ENCODE measurements around the gene KANK4.

DNA sequence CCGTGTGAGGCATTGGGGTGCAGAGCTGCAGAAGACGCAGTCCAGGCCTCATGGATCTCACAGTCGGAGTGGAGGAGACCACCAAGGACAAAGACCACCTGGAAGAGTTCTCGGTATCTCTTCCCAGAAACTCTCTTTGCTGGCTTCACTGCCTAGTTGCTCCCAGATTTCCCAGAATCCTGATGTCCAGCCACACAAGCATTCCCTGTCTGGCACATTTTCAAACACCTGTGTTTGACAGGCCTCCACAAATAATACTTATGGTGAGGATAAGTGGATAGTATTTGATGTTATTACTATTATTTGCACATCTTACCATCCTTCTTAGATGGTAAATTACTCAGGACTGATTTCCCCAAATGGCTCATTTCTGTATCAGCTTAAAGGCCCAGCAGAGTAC lies 27.7 kb upstream of the KANK4 start:
- TF ChIP-seq, protein P1, sequence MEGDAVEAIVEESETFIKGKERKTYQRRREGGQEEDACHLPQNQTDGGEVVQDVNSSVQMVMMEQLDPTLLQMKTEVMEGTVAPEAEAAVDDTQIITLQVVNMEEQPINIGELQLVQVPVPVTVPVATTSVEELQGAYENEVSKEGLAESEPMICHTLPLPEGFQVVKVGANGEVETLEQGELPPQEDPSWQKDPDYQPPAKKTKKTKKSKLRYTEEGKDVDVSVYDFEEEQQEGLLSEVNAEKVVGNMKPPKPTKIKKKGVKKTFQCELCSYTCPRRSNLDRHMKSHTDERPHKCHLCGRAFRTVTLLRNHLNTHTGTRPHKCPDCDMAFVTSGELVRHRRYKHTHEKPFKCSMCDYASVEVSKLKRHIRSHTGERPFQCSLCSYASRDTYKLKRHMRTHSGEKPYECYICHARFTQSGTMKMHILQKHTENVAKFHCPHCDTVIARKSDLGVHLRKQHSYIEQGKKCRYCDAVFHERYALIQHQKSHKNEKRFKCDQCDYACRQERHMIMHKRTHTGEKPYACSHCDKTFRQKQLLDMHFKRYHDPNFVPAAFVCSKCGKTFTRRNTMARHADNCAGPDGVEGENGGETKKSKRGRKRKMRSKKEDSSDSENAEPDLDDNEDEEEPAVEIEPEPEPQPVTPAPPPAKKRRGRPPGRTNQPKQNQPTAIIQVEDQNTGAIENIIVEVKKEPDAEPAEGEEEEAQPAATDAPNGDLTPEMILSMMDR (IDR thresholded peaks at IDR 0.05) = no peak
- TF ChIP-seq POLR2A (IDR thresholded peaks at IDR 0.05) = no peak

Data from adrenal gland (tissue), 5 donors.